ENCODE measurements around the gene GULP1. TPM values are rescaled to one million over a fixed set of nuclear protein-coding genes. Genes with fewer than 3 reads are reported as not detected.

Gene GULP1
- total and polyA plus RNA-seq, 7 donors, result 3.5 to 56.1 (median 50.9) TPM

DNA sequence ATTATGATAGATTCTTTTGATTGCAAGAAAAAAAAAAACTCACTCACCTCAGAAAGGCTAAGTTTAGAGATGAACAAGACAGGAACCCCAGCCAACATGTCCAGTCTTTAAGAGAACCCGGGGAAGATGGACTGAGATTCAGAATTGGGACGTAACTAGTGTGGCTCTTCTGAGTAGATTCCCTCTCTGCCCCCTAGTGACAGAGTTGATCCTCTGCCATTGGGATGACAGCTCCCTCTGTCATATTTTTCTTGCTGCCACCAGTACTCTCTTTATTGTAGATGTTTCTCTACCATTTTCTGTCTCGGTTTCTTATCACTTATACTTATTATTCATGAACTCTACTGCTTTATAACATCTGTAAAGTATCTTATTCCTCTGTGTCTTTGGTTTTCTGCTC, 77.7 kb downstream of the GULP1 start:
- H3K27me3 ChIP-seq, result no peaks in the 10 kb centered on the region
- no peaks in the 10 kb centered on the region for H3K36me3 ChIP-seq
- TF ChIP-seq EP300 (IDR thresholded peaks at IDR 0.05), result no peak
- TF ChIP-seq, protein P1, sequence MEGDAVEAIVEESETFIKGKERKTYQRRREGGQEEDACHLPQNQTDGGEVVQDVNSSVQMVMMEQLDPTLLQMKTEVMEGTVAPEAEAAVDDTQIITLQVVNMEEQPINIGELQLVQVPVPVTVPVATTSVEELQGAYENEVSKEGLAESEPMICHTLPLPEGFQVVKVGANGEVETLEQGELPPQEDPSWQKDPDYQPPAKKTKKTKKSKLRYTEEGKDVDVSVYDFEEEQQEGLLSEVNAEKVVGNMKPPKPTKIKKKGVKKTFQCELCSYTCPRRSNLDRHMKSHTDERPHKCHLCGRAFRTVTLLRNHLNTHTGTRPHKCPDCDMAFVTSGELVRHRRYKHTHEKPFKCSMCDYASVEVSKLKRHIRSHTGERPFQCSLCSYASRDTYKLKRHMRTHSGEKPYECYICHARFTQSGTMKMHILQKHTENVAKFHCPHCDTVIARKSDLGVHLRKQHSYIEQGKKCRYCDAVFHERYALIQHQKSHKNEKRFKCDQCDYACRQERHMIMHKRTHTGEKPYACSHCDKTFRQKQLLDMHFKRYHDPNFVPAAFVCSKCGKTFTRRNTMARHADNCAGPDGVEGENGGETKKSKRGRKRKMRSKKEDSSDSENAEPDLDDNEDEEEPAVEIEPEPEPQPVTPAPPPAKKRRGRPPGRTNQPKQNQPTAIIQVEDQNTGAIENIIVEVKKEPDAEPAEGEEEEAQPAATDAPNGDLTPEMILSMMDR (IDR thresholded peaks at IDR 0.05), result peak; percentile 15 to 58 (median 45)
- no peak for DNase-seq
- intact Hi-C loops (cut with DNase I), result loop anchor here (5.0 kb wide), 1 partner anchor 77 kb away; the partner anchor contains the start of gene GULP1
- no peak overlapping the region for H3K4me3 ChIP-seq
- 14 to 33% methylated on average over 3 of the region's 3 CpGs for WGBS, 2 donors
- no peaks in the 10 kb centered on the region for H3K9me3 ChIP-seq
- no peaks in the 10 kb centered on the region for H3K4me1 ChIP-seq
- H3K27ac ChIP-seq, result no peak overlapping the region

DNA sequence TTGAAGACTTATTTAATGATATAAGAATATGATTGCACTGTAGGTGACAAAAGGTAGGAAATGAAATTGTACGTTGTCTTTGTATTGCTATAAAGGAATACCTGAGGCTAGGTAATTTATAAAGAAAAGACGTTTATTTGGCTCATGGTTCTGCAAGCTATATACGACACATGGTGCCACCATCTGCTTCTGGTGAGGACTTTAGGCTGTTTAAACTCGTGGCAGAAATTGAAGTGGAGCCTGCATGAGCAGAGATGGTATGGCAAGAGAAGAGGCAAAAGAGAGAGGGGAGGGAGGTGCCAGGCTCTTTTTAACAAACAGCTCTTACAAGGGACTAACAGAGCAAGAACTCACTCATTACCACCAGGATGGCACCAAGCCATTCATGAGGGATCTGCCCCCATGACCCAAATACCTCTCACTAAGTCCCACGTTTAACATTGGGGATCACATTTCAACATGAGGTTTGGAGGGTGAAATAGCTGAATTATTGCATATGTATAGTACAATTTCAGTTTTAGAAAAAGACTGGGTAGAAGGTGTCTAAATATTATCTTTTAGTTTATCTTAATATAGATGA, 86.8 kb downstream of the GULP1 start:
- WGBS, 2 donors, result 62 to 74% methylated on average over 5 of the region's 5 CpGs
- H3K4me3 ChIP-seq, result no peak overlapping the region
- intact Hi-C loops (cut with DNase I), result no loop called here
- H3K27me3 ChIP-seq, result no peaks in the 10 kb centered on the region
- no peak overlapping the region for H3K27ac ChIP-seq
- no peak for DNase-seq
- H3K4me1 ChIP-seq, result peaks cover 0 to 17% (median 13%) of the 10 kb centered on the region in 4 donors
- H3K9me3 ChIP-seq, result no peaks in the 10 kb centered on the region
- no peaks in the 10 kb centered on the region for H3K36me3 ChIP-seq
- TF ChIP-seq, protein P1 (IDR thresholded peaks at IDR 0.05), result no peak

DNA sequence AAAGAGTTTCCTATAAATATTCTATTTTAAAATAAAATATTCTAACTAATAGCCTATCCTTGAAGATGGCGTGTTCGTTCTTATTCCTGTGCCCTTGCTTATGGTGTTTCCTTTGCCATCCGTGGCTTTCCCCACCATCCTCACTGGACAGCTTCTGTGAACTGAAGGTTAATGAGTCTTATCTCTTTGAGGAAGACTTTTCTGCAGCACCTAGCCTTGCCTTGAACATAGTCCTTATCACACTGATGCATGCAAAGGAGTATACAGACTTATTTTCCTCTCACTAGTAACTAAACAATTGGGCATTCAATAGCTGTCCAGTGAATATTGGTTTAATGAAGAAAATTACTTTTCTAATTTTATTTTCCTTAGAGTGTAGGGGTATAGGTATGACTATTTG, 88.1 kb downstream of the GULP1 start:
- peaks cover 0 to 17% (median 13%) of the 10 kb centered on the region in 4 donors for H3K4me1 ChIP-seq
- H3K36me3 ChIP-seq, result peaks cover 0 to 4% (median 0%) of the 10 kb centered on the region in 4 donors
- H3K27me3 ChIP-seq, result no peaks in the 10 kb centered on the region
- intact Hi-C loops (cut with DNase I), result no loop called here
- no peak overlapping the region for H3K4me3 ChIP-seq
- 81 to 90% methylated on average over 3 of the region's 3 CpGs for WGBS, 2 donors
- no peak overlapping the region for H3K27ac ChIP-seq
- H3K9me3 ChIP-seq, result no peaks in the 10 kb centered on the region
- DNase-seq, result no peak
- TF ChIP-seq POLR2AphosphoS5 (IDR thresholded peaks at IDR 0.05) (no peak), EP300 (IDR thresholded peaks at IDR 0.05) (no peak), POLR2A (IDR thresholded peaks at IDR 0.05) (no peak)
- TF ChIP-seq, protein P1 (IDR thresholded peaks at IDR 0.05), result no peak

DNA sequence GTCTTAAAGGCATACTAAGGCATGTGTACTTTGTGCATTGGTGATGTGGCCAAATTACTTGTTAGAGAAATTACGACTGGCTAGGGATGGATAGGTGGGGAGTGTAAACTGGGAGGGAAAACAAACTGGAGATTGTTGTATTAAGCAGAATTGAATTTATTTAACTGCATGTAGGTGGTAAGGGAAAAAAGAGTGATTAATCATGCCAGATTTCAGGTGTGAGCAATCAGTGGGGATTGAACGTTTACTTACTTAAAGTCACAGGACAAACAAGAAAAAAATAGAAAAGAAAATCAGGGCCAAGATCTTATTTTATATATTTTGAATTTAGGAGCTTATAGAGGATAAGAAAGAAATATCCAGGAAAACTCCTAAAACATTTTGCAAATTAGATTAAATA, 88.6 kb downstream of the GULP1 start:
- no peaks in the 10 kb centered on the region for H3K27me3 ChIP-seq
- H3K9me3 ChIP-seq, result no peaks in the 10 kb centered on the region
- DNase-seq, result no peak
- no peak overlapping the region for H3K27ac ChIP-seq
- H3K4me1 ChIP-seq, result peaks cover 0 to 17% (median 13%) of the 10 kb centered on the region in 4 donors
- intact Hi-C loops (cut with DNase I), result no loop called here
- no peak overlapping the region for H3K4me3 ChIP-seq
- peaks cover 0 to 9% (median 2%) of the 10 kb centered on the region in 4 donors for H3K36me3 ChIP-seq
- WGBS, 2 donors, result 32 to 77% methylated on average over 2 of the region's 2 CpGs
- TF ChIP-seq POLR2A (IDR thresholded peaks at IDR 0.05) (no peak), EP300 (IDR thresholded peaks at IDR 0.05) (no peak), POLR2AphosphoS5 (IDR thresholded peaks at IDR 0.05) (no peak)
- TF ChIP-seq, protein P1 (IDR thresholded peaks at IDR 0.05), result no peak

DNA sequence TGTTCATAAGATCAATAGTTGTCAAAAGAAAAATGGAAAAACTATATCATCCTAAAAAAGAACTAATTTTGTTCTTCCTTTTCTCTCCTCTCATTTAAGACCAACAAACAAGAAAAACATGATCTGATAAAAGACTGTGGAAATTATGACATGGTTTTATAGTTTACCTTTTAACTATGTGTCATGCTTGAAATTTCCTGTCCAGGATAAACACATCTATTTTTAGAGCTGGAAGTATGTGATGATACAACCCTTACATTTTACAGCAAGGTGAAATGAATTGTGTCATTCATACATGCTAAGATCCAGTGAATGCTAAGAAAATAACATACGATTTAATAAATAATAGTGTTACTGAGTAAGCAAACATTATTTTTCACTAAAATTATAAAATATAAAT, 89.9 kb downstream of the GULP1 start:
- intact Hi-C loops (cut with DNase I), result no loop called here
- no peak for DNase-seq
- Histone ChIP-seq H3K9me3 (no peaks in the 10 kb centered on the region), H3K4me1 (peaks cover 0 to 17% (median 13%) of the 10 kb centered on the region in 4 donors), H3K4me3 (no peak overlapping the region), H3K36me3 (peaks cover 0 to 17% (median 3%) of the 10 kb centered on the region in 4 donors), H3K27ac (peak overlapping the region in 2 of 4 donors; percentile 46 to 47), H3K27me3 (no peaks in the 10 kb centered on the region)
- 36 to 74% methylated on average over 1 of the region's 1 CpG for WGBS, 2 donors
- TF ChIP-seq EP300 (IDR thresholded peaks at IDR 0.05) (no peak), POLR2AphosphoS5 (IDR thresholded peaks at IDR 0.05) (peak in 1 of 4 donors; percentile 18)
